DMS 273 treated with DMSO at 0.1 percent for 48 hours (cell line): ENCODE data around the gene TTC3.

Experiments
- DNase-seq: peaks from one replicate; lab custom pipeline; 2025; lab: John Stamatoyannopoulos, UW

TTC3 gene

GRCh38 chr21:37224861-37225839 lies 152.1 kb downstream of the TTC3 start:
- no peak for DNase-seq

- no peak for DNase-seq
Measured at GRCh38 chr21:37226041-37226920, 153.2 kb downstream of the TTC3 start.

GRCh38 chr21:37227071-37228002 lies 154.3 kb downstream of the TTC3 start:
- DNase-seq, result no peak

GRCh38 chr21:37228003-37228400 lies 154.9 kb downstream of the TTC3 start:
- no peak for DNase-seq

GRCh38 chr21:37230632-37231248 lies 157.7 kb downstream of the TTC3 start:
- no peak for DNase-seq

GRCh38 chr21:37231249-37231645 lies 158.2 kb downstream of the TTC3 start:
- DNase-seq, result no peak

GRCh38 chr21:37231671-37232070 lies 158.6 kb downstream of the TTC3 start:
- no peak for DNase-seq

GRCh38 chr21:37232274-37233018 lies 159.4 kb downstream of the TTC3 start:
- DNase-seq, result no peak

GRCh38 chr21:37233551-37234146 lies 160.6 kb downstream of the TTC3 start:
- DNase-seq, result no peak

GRCh38 chr21:37237346-37237745 lies 164.3 kb downstream of the TTC3 start:
- DNase-seq, result no peak

- DNase-seq, result no peak
Measured at GRCh38 chr21:37237764-37238163, 164.7 kb downstream of the TTC3 start.

- no peak for DNase-seq
Measured at GRCh38 chr21:37240978-37241377, 167.9 kb downstream of the TTC3 start.

GRCh38 chr21:37241426-37241825 lies 168.4 kb downstream of the TTC3 start:
- no peak for DNase-seq

- DNase-seq, result no peak
Measured at GRCh38 chr21:37243961-37244360, 170.9 kb downstream of the TTC3 start.

- DNase-seq, result no peak
Measured at GRCh38 chr21:37244501-37245095, 171.5 kb downstream of the TTC3 start.

- no peak for DNase-seq
Measured at GRCh38 chr21:37245151-37245550, 172.1 kb downstream of the TTC3 start.

GRCh38 chr21:37248298-37248697 lies 175.2 kb downstream of the TTC3 start:
- no peak for DNase-seq

- no peak for DNase-seq
Measured at GRCh38 chr21:37249112-37249904, 176.3 kb downstream of the TTC3 start.

- DNase-seq, result no peak
Measured at GRCh38 chr21:37251294-37251634, 178.2 kb downstream of the TTC3 start.
